ENCODE measurements around the gene PPBP.

The PPBP gene

DNA sequence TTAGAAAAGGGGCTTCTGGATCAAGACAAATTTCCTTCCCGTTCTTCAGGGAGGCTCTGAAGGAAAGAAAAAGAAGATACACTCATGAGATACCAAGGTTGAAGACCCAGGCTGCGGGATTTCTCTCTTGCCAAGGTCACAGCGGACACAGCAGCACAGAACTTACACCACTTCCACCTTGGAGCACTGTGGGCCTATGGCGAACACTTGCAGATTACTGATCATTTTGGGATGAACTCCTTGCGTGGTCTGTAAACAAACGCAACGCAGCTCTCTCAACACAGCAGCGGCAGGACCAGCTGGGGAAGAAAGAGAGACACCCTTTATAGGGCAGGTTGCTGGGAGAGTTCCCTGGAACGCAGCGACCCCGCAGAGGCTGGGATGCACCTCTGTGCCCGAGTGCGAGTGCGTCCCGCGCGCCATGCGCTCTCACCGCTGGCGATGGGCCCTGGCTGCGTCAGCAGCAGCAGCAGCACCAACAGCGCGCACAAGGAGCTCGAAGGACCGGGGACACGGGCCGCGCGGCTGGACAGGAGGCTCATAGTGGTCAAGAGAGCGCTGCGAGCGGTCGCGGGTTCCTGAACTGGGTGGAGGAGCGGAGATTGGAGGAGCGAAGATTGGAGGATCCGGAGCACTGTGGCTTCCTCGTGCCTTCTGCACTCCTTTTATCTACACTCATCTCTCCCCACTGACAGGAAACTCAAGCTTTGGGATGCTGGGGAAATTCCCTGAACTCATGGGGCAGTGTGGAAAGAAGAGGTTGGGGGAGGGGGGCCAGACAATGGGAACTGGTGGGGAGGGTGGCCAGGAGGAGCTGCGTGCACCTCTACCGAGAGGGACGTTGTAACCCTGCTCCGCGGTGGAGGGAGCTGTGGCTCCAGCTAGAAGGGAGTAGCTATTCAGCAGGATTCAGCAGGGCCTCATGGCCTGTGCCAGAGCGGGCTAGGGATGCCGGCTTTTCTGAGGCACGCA is 10.3 kb upstream of the PPBP start, which contains the start of gene CXCL5:
CXCL5 (minus strand) TSS at position 638 of the 972 bp plus-strand sequence; CDS start at position 542, 96 bp downstream.
- peak within 1 kb of the TSS; percentile 49 for H3K4me3 ChIP-seq (ENCODE audit: low read length)
- no peak for DNase-seq (ENCODE audit: low read depth)
- TF ChIP-seq, protein P1, sequence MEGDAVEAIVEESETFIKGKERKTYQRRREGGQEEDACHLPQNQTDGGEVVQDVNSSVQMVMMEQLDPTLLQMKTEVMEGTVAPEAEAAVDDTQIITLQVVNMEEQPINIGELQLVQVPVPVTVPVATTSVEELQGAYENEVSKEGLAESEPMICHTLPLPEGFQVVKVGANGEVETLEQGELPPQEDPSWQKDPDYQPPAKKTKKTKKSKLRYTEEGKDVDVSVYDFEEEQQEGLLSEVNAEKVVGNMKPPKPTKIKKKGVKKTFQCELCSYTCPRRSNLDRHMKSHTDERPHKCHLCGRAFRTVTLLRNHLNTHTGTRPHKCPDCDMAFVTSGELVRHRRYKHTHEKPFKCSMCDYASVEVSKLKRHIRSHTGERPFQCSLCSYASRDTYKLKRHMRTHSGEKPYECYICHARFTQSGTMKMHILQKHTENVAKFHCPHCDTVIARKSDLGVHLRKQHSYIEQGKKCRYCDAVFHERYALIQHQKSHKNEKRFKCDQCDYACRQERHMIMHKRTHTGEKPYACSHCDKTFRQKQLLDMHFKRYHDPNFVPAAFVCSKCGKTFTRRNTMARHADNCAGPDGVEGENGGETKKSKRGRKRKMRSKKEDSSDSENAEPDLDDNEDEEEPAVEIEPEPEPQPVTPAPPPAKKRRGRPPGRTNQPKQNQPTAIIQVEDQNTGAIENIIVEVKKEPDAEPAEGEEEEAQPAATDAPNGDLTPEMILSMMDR (conservative IDR thresholded peaks at IDR 0.05; ENCODE audit: low read depth, low read length): peak; percentile 28

DNA sequence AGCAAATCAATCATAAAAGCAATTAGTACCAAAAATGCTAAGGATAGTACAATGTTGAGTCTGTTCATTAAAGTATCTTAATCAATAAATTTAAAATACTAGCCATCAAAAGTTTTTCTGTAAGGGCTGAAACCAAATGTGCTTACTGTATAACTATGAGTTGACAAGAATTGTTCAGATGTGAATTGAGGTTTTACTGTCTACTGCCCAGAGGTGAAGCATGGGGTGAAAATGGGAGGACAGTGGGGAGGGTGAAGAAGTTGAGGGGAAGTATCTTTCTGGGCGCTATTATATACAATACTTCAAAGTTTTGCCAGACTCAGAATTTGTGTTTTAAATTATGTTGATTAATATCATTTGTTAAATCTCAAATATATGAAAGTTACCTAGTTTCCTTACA is 4.1 kb upstream of the PPBP start:
- no peak for DNase-seq (ENCODE audit: low read depth)
- no peak overlapping the region for H3K4me3 ChIP-seq (ENCODE audit: low read length)
- TF ChIP-seq, protein P1 (conservative IDR thresholded peaks at IDR 0.05; ENCODE audit: low read depth, low read length): no peak

DNA sequence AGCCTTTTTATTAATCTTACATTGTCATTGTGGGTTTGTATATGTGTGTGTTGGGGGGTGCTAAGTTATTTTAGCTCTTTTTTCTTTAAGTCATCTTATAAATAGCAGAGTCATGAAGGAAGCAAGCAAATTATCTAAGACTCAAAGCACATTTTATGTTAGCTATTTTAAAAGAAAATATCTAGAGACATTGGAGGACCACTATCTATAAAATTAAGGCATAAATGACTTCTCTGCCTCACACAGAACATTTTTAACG is 3.7 kb upstream of the PPBP start:
- TF ChIP-seq, protein P1 (conservative IDR thresholded peaks at IDR 0.05; ENCODE audit: low read depth, low read length): no peak
- no peak for DNase-seq (ENCODE audit: low read depth)
- no peak overlapping the region for H3K4me3 ChIP-seq (ENCODE audit: low read length)

DNA sequence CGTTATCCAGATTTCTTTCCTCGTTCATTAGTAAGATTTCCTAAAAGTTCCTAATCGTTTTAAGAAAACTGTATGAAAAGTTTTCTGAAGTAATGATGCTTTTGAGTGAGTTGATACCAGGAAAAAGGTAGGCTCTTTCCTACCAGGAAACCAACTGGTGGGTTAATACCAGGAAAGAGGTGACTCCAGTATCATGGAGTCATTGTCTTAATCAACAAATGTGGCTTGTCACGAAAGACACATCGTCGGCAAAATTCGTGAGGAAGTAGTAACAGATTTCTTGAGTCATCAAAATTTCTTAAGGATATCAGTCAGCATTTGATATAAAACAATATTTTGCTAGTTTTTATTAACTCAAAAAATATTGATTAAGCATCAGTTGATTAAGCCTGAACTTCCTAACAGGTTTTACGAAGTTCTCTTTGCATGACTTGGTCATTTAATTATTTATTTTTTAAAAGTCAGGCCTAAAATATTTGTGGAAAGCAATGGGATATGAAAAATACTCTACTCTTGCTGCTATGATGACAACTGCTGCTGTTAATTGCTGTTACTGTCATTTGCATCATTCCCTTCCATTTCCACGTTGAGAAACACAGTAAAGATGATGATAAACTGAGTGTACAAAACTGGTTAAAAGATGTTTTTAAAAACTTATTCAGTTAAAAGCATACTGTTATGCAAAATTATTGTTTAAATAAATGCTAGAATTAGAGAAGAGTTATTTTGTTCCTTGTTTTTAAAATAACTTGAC is 3.2 kb upstream of the PPBP start:
- TF ChIP-seq, protein P1 (conservative IDR thresholded peaks at IDR 0.05; ENCODE audit: low read depth, low read length): no peak
- DNase-seq (ENCODE audit: low read depth): no peak
- no peak overlapping the region for H3K4me3 ChIP-seq (ENCODE audit: low read length)

DNA sequence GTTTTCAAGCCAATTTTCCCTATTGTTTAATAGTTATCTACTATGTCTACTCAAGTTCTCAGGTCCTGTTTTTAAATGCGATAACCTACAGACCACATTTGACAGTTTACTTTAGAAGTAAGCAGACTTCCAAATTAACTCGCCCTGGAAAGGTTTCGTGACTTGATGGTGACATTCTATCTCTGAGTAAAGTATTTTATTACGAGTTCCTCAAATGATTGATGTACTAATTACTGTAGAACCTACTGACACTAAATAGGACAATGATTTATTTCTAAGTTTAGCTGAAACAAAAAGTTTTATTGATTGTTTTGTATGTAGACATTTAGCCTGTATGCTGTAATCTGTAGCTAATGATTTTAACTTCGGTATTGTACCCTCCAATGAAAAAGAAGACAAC is 1.9 kb upstream of the PPBP start:
- TF ChIP-seq, protein P1 (conservative IDR thresholded peaks at IDR 0.05; ENCODE audit: low read depth, low read length): no peak
- no peak for DNase-seq (ENCODE audit: low read depth)
- no peak overlapping the region for H3K4me3 ChIP-seq (ENCODE audit: low read length)

DNA sequence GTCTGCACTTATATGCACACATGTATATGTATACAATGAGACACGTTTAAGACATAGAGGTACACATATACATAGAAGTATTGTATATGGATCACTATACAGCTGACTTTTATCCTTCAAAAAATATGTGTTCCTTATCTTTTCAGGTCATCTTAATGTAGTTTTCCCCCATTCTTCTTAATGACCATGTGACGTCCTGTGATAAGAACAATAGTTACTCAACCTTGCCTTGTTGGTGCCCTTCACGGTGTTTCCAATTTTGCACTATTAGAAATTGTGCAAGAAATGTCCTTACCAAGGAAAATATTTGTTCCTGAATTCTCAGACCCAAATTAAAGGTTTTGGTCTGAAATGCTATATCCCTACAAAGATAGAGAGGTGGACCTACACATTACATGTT is 1.0 kb upstream of the PPBP start:
- no peak for DNase-seq (ENCODE audit: low read depth)
- no peak overlapping the region for H3K4me3 ChIP-seq (ENCODE audit: low read length)
- TF ChIP-seq, protein P1 (conservative IDR thresholded peaks at IDR 0.05; ENCODE audit: low read depth, low read length): no peak

Data from retinal pigment epithelial cell (primary cell).